ENCODE data around the gene SYN1. TPM values are rescaled to one million over a fixed set of nuclear protein-coding genes. Genes with fewer than 3 reads are reported as not detected.
"Not testable (repeated sequence)": the region's sequence is repeated elsewhere in the genome, so short reads cannot be mapped to it uniquely, and the experiment has no call there.

SYN1 gene
- total and polyA plus RNA-seq, 2 experiments from 2014 or later: 3.6 to 6.7 TPM

GRCh38 chrX:47665797-47666196 is 46.1 kb upstream of the SYN1 start:
- H3K4me2 ChIP-seq; H3K79me2 ChIP-seq (replicated peaks; ENCODE audit: insufficient read depth); H3K4me1 ChIP-seq (ENCODE audit: insufficient read depth); ATAC-seq; H3K27me3 Mint-ChIP-seq (ENCODE audit: insufficient read depth, low read depth, poor library complexity); H3K36me3 Mint-ChIP-seq (ENCODE audit: low read depth); H3K27ac Mint-ChIP-seq; H4K20me1 ChIP-seq (replicated peaks; ENCODE audit: insufficient read depth); H3K4me1 Mint-ChIP-seq; H3K27me3 ChIP-seq (ENCODE audit: insufficient read depth); H2AFZ ChIP-seq; H3K4me3 ChIP-seq; H3F3A ChIP-seq (replicated peaks; ENCODE audit: low read depth); H3K9me2 ChIP-seq (ENCODE audit: insufficient read depth); DNase-seq (ENCODE audit: low spot score); H3K9me3 Mint-ChIP-seq; H3K27ac ChIP-seq (ENCODE audit: low read depth); H3K36me3 ChIP-seq (ENCODE audit: insufficient read depth); H3K4me3 Mint-ChIP-seq: not testable (repeated sequence)

- Histone ChIP-seq H3F3A (replicated peaks; ENCODE audit: low read depth) (no peaks in the 10 kb centered on the region), H4K20me1 (replicated peaks; ENCODE audit: insufficient read depth) (no peaks in the 10 kb centered on the region), H2AFZ (no peak overlapping the region), H3K27ac (ENCODE audit: low read depth) (no peak overlapping the region), H3K4me3 (no peak overlapping the region), H3K9me2 (ENCODE audit: insufficient read depth) (no peaks in the 10 kb centered on the region), H3K4me2 (no peak overlapping the region), H3K36me3 (ENCODE audit: insufficient read depth) (no peaks in the 10 kb centered on the region), H3K79me2 (replicated peaks; ENCODE audit: insufficient read depth) (no peaks in the 10 kb centered on the region), H3K4me1 (ENCODE audit: insufficient read depth) (no peaks in the 10 kb centered on the region), H3K27me3 (ENCODE audit: insufficient read depth) (peaks cover 9% of the 10 kb centered on the region; the same call in 1 of the 2 replicates)
- peaks cover 7% of the 10 kb centered on the region for H3K27me3 Mint-ChIP-seq (ENCODE audit: insufficient read depth, low read depth, poor library complexity)
- H3K27ac Mint-ChIP-seq: no peak overlapping the region
- H3K4me1 Mint-ChIP-seq: no peaks in the 10 kb centered on the region
- H3K36me3 Mint-ChIP-seq (ENCODE audit: low read depth): no peaks in the 10 kb centered on the region
- ATAC-seq: no peak
- peaks cover 3% of the 10 kb centered on the region; the same call in 1 of the 3 replicates for H3K9me3 Mint-ChIP-seq
- no peak overlapping the region for H3K4me3 Mint-ChIP-seq
- DNase-seq (ENCODE audit: low spot score): no peak
- TF ChIP-seq, protein P1, sequence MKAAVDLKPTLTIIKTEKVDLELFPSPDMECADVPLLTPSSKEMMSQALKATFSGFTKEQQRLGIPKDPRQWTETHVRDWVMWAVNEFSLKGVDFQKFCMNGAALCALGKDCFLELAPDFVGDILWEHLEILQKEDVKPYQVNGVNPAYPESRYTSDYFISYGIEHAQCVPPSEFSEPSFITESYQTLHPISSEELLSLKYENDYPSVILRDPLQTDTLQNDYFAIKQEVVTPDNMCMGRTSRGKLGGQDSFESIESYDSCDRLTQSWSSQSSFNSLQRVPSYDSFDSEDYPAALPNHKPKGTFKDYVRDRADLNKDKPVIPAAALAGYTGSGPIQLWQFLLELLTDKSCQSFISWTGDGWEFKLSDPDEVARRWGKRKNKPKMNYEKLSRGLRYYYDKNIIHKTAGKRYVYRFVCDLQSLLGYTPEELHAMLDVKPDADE (IDR thresholded peaks at IDR 0.05): no peak
- TF ChIP-seq POLR2AphosphoS5 (IDR thresholded peaks at IDR 0.05; ENCODE audit: low read depth) (no peak), ZNF331 (CRISPR knock-in tag; IDR thresholded peaks at IDR 0.05; ENCODE audit: low read depth) (no peak), JUNB (IDR thresholded peaks at IDR 0.05; ENCODE audit: unreplicated experiment) (no peak), NANOG (IDR thresholded peaks at IDR 0.05; ENCODE audit: borderline replicate concordance) (no peak), CTCF (conservative IDR thresholded peaks at IDR 0.05; ENCODE audit: low read depth in 2 of 2) (no peak), CREB1 (CRISPR knock-in tag; IDR thresholded peaks at IDR 0.05; ENCODE audit: low read depth) (no peak), EZH2phosphoT487 (IDR thresholded peaks at IDR 0.05; ENCODE audit: unreplicated experiment) (no peak), STAT1 (IDR thresholded peaks at IDR 0.05; ENCODE audit: unreplicated experiment) (no peak)
- TF ChIP-seq, protein P2, sequence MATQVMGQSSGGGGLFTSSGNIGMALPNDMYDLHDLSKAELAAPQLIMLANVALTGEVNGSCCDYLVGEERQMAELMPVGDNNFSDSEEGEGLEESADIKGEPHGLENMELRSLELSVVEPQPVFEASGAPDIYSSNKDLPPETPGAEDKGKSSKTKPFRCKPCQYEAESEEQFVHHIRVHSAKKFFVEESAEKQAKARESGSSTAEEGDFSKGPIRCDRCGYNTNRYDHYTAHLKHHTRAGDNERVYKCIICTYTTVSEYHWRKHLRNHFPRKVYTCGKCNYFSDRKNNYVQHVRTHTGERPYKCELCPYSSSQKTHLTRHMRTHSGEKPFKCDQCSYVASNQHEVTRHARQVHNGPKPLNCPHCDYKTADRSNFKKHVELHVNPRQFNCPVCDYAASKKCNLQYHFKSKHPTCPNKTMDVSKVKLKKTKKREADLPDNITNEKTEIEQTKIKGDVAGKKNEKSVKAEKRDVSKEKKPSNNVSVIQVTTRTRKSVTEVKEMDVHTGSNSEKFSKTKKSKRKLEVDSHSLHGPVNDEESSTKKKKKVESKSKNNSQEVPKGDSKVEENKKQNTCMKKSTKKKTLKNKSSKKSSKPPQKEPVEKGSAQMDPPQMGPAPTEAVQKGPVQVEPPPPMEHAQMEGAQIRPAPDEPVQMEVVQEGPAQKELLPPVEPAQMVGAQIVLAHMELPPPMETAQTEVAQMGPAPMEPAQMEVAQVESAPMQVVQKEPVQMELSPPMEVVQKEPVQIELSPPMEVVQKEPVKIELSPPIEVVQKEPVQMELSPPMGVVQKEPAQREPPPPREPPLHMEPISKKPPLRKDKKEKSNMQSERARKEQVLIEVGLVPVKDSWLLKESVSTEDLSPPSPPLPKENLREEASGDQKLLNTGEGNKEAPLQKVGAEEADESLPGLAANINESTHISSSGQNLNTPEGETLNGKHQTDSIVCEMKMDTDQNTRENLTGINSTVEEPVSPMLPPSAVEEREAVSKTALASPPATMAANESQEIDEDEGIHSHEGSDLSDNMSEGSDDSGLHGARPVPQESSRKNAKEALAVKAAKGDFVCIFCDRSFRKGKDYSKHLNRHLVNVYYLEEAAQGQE (IDR thresholded peaks at IDR 0.05; ENCODE audit: unreplicated experiment): no peak
These were observed 45.1 kb upstream of the SYN1 start for GRCh38 chrX:47664737-47665136.

Measured in GM23338 (cell line).